GM19035 (cell line): ENCODE results near the gene MYBPC1.
"Not testable (repeated sequence)": the region's sequence is repeated elsewhere in the genome, so short reads cannot be mapped to it uniquely, and the experiment has no call there.

Experiments
- ATAC-seq: cut with Tn5 transposase; IDR thresholded peaks from one replicate; pipeline ENCODE4 v1.9.1; 2021; ENCODE audit not compliant: unreplicated experiment

Gene MYBPC1

GRCh38 chr12:101720118-101720517, 125.3 kb downstream of the MYBPC1 start:
- no peak for ATAC-seq

GRCh38 chr12:101722392-101722791, 127.6 kb downstream of the MYBPC1 start:
- no peak for ATAC-seq

GRCh38 chr12:101727098-101727497, 132.3 kb downstream of the MYBPC1 start:
- no peak for ATAC-seq

DNA sequence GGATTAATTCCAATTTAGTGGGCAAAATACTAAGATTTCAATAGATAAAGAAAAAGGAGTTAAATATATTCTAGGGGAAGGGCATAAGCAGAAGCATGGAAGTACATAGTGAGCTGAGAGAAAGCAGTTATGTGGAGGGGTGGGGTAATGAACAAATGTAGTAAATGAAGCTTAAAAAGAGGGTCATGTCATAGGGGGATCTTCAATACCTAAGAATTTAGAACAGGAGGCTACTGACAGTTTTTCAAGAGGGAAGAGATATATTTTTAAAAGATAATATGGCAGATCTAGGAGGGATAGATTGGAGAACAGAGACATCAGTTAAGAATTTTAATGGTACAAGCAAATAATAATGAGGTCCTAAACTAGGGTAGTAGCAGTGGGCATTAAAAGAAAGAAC, 135.1 kb downstream of the MYBPC1 start:
- ATAC-seq, result no peak

GRCh38 chr12:101732318-101732717, 137.5 kb downstream of the MYBPC1 start:
- ATAC-seq, result no peak

GRCh38 chr12:101733166-101733565, 138.4 kb downstream of the MYBPC1 start:
- ATAC-seq, result no peak

- ATAC-seq, result not testable (repeated sequence)
Measured at GRCh38 chr12:101734482-101734881, 139.7 kb downstream of the MYBPC1 start.
